22Rv1 (cell line): ENCODE results near the gene TMEM131.

Experiments used
- H3K27ac ChIP-seq: fragments of 450-650 bp; 2 replicates; pipeline ENCODE4 v1.5.1; 2017
- CTCF ChIP-seq: fragments of 450-650 bp; IDR thresholded peaks from 2 replicates; pipeline ENCODE4 v1.5.1; 2017; ENCODE audit warnings: mild to moderate bottlenecking
- ZFX ChIP-seq: fragments of 450-650 bp; IDR thresholded peaks from 2 replicates; pipeline ENCODE4 v1.6.1; 2017; ENCODE audit warnings: antibody characterized with exemption, borderline replicate concordance

Gene TMEM131

GRCh38 chr2:97739020-97739892, 256.5 kb downstream of the TMEM131 start:
- no peak for TF ChIP-seq CTCF
- TF ChIP-seq ZFX = no peak

GRCh38 chr2:97738179-97739019, 257.3 kb downstream of the TMEM131 start:
- H3K27ac ChIP-seq = no peak overlapping the region
- TF ChIP-seq CTCF (no peak), ZFX (no peak)

More at GRCh38 chr2:97739020-97739892, 256.5 kb downstream of the TMEM131 start:
- no peak overlapping the region for H3K27ac ChIP-seq

GRCh38 chr2:97737421-97738178, 258.1 kb downstream of the TMEM131 start:
- no peak overlapping the region for H3K27ac ChIP-seq

GRCh38 chr2:97736608-97737330, 259.0 kb downstream of the TMEM131 start:
- TF ChIP-seq ZFX (no peak), CTCF (no peak)
- H3K27ac ChIP-seq = no peak overlapping the region

More at GRCh38 chr2:97737421-97738178, 258.1 kb downstream of the TMEM131 start:
- TF ChIP-seq CTCF (no peak), ZFX (no peak)

- H3K27ac ChIP-seq = no peak overlapping the region
- TF ChIP-seq CTCF (no peak), ZFX (no peak)
Measured at GRCh38 chr2:97736185-97736584, 259.6 kb downstream of the TMEM131 start.

GRCh38 chr2:97735161-97735561, 260.6 kb downstream of the TMEM131 start:
- TF ChIP-seq ZFX = no peak
- no peak for TF ChIP-seq CTCF
- H3K27ac ChIP-seq = no peak overlapping the region
